ENCODE measurements around the gene SCN4B. TPM values are rescaled to one million over a fixed set of nuclear protein-coding genes. Genes with fewer than 3 reads are reported as not detected.

SCN4B gene
- total RNA-seq, 2 donors from 2014 or later: 0.33 to 1.6 TPM

- TF ChIP-seq POLR2A (IDR thresholded peaks at IDR 0.05): no peak
- no peak for TF ChIP-seq CTCF (IDR thresholded peaks at IDR 0.05)
- H3K27ac ChIP-seq: no peak overlapping the region
- no peaks in the 10 kb centered on the region for H3K9me3 ChIP-seq
- H3K36me3 ChIP-seq (replicated peaks in 1 of 2; ENCODE audit: insufficient read depth in 1 of 2, low read depth in 2 of 2): no peaks in the 10 kb centered on the region
- ATAC-seq (no peak), DNase-seq (no peak)
- H3K27me3 ChIP-seq: peaks cover 0 to 3% of the 10 kb centered on the region in 2 donors
- intact Hi-C loops (cut with DNase I): no loop called here
- WGBS, 2 donors: 32 to 44% methylated on average over 1 of the region's 1 CpG
- no peak overlapping the region for H3K4me3 ChIP-seq
- no peaks in the 10 kb centered on the region for H3K4me1 ChIP-seq
These were observed 13.0 kb downstream of the SCN4B start for GRCh38 chr11:118139578-118139977.

- Histone ChIP-seq H3K27me3 (peaks cover 0 to 3% of the 10 kb centered on the region in 2 donors), H3K36me3 (replicated peaks in 1 of 2; ENCODE audit: insufficient read depth in 1 of 2, low read depth in 2 of 2) (no peaks in the 10 kb centered on the region), H3K9me3 (no peaks in the 10 kb centered on the region), H3K27ac (no peak overlapping the region), H3K4me3 (no peak overlapping the region), H3K4me1 (no peaks in the 10 kb centered on the region)
- 52 to 54% methylated on average over 10 of the region's 10 CpGs for WGBS, 2 donors
- intact Hi-C loops (cut with DNase I): no loop called here
- no peak for TF ChIP-seq CTCF (IDR thresholded peaks at IDR 0.05)
- TF ChIP-seq POLR2A (IDR thresholded peaks at IDR 0.05): no peak
- no peak for DNase-seq
- no peak for ATAC-seq
These were observed 13.7 kb downstream of the SCN4B start for GRCh38 chr11:118138839-118139420.

GRCh38 chr11:118136801-118137200 lies 15.8 kb downstream of the SCN4B start:
- Histone ChIP-seq H3K9me3 (no peaks in the 10 kb centered on the region), H3K27ac (no peak overlapping the region), H3K4me3 (no peak overlapping the region), H3K27me3 (peaks cover 0 to under 1% of the 10 kb centered on the region in 2 donors), H3K4me1 (no peaks in the 10 kb centered on the region), H3K36me3 (replicated peaks in 1 of 2; ENCODE audit: insufficient read depth in 1 of 2, low read depth in 2 of 2) (no peaks in the 10 kb centered on the region)
- intact Hi-C loops (cut with DNase I): no loop called here
- ATAC-seq (no peak), DNase-seq (no peak)
- TF ChIP-seq POLR2A (IDR thresholded peaks at IDR 0.05) (no peak), CTCF (IDR thresholded peaks at IDR 0.05) (no peak)
- WGBS, 2 donors: 59 to 64% methylated on average over 7 to 10 of the region's 10 CpGs

GRCh38 chr11:118136341-118136740 lies 16.3 kb downstream of the SCN4B start:
- no peak for ATAC-seq
- 77 to 84% methylated on average over 2 of the region's 2 CpGs for WGBS, 2 donors
- no peaks in the 10 kb centered on the region for H3K27me3 ChIP-seq
- no peaks in the 10 kb centered on the region for H3K9me3 ChIP-seq
- no peak for DNase-seq
- no peak overlapping the region for H3K4me3 ChIP-seq
- no peaks in the 10 kb centered on the region for H3K4me1 ChIP-seq
- no peaks in the 10 kb centered on the region for H3K36me3 ChIP-seq (replicated peaks in 1 of 2; ENCODE audit: insufficient read depth in 1 of 2, low read depth in 2 of 2)
- H3K27ac ChIP-seq: no peak overlapping the region
- intact Hi-C loops (cut with DNase I): no loop called here
- no peak for TF ChIP-seq CTCF (IDR thresholded peaks at IDR 0.05)
- no peak for TF ChIP-seq POLR2A (IDR thresholded peaks at IDR 0.05)

GRCh38 chr11:118135796-118136165 lies 16.8 kb downstream of the SCN4B start:
- intact Hi-C loops (cut with DNase I): no loop called here
- H3K27me3 ChIP-seq: no peaks in the 10 kb centered on the region
- 83 to 88% methylated on average over 5 of the region's 5 CpGs for WGBS, 2 donors
- H3K36me3 ChIP-seq (replicated peaks in 1 of 2; ENCODE audit: insufficient read depth in 1 of 2, low read depth in 2 of 2): no peaks in the 10 kb centered on the region
- no peak overlapping the region for H3K4me3 ChIP-seq
- H3K9me3 ChIP-seq: no peaks in the 10 kb centered on the region
- no peak overlapping the region for H3K27ac ChIP-seq
- no peak for DNase-seq
- no peak for ATAC-seq
- no peaks in the 10 kb centered on the region for H3K4me1 ChIP-seq
- no peak for TF ChIP-seq CTCF (IDR thresholded peaks at IDR 0.05)
